CD14-positive monocyte (primary cell): Measurements from ENCODE around the gene NLRC4. TPM values are rescaled to one million over a fixed set of nuclear protein-coding genes. Genes with fewer than 3 reads are reported as not detected.
"Not testable (repeated sequence)": the region's sequence is repeated elsewhere in the genome, so short reads cannot be mapped to it uniquely, and the experiment has no call there.

Experiments
- DNase-seq, 3 donors: peaks; one replicate each; pipeline ENCODE4 v3.0.0-alpha.2; 2011 to 2022
- H2AFZ ChIP-seq: 2 replicates; pipeline ENCODE4 v1.6.0; 2012; ENCODE audit warnings: mild to moderate bottlenecking, low read depth, low read length, inconsistent platforms; ENCODE audit not compliant: insufficient read depth, poor library complexity, severe bottlenecking
- H3K27ac ChIP-seq, 2 donors: 1 replicate in 1 of 2; 2 replicates in 1 of 2; pipeline ENCODE4 v1.5.1; 2012 to 2013; ENCODE audit warnings: low read length in 2 of 2, control low read depth in 1 of 2, inconsistent platforms in 1 of 2, low read depth in 1 of 2, mild to moderate bottlenecking in 1 of 2
- H3K27me3 ChIP-seq, 2 donors: one replicate each; pipeline versions ENCODE4 v1.6.0 to v1.6.1; 2011 to 2013; ENCODE audit warnings: low read length in 2 of 2; ENCODE audit not compliant: control insufficient read depth in 2 of 2, insufficient read depth in 2 of 2
- H3K36me3 ChIP-seq, 2 donors: replicated peaks in 1 of 2; 1 replicate in 1 of 2; 2 replicates in 1 of 2; pipeline versions ENCODE4 v1.5.1 to v1.6.1; 2012 to 2013; ENCODE audit warnings: low read length in 2 of 2, control low read depth in 1 of 2, inconsistent platforms in 1 of 2, mild to moderate bottlenecking in 1 of 2; ENCODE audit not compliant: insufficient read depth in 2 of 2, control insufficient read depth in 1 of 2
- H3K4me1 ChIP-seq, 2 donors: 1 replicate in 1 of 2; 2 replicates in 1 of 2; pipeline versions ENCODE4 v1.5.1 to v1.6.1; 2012 to 2013; ENCODE audit warnings: low read length in 2 of 2, control low read depth in 1 of 2, inconsistent platforms in 1 of 2, mild to moderate bottlenecking in 1 of 2, moderate library complexity in 1 of 2; ENCODE audit not compliant: insufficient read depth in 2 of 2, control insufficient read depth in 1 of 2
- H3K4me2 ChIP-seq: replicated peaks from 2 replicates; pipeline ENCODE3; 2012; ENCODE audit warnings: low read length, moderate library complexity, mild to moderate bottlenecking; ENCODE audit not compliant: poor library complexity, severe bottlenecking; ENCODE audit errors: extremely low read depth
- H3K4me3 ChIP-seq, 3 experiments: fragments of 200-600 bp in 1 of 3; sonication (generic) in 1 of 3; replicated peaks in 1 of 3; 1 replicate in 2 of 3; 2 replicates in 1 of 3; pipeline ENCODE4 v1.5.1; 2011 to 2013; ENCODE audit warnings: low read length in 3 of 3, mild to moderate bottlenecking in 3 of 3, control low read depth in 2 of 3, low read depth in 2 of 3, inconsistent platforms in 1 of 3, moderate library complexity in 1 of 3
- H3K79me2 ChIP-seq: 2 replicates; pipeline ENCODE4 v1.6.0; 2012; ENCODE audit warnings: mild to moderate bottlenecking, control low read depth, inconsistent platforms, low read length, moderate library complexity; ENCODE audit not compliant: insufficient read depth
- H3K9ac ChIP-seq: 2 replicates; pipeline ENCODE4 v1.6.0; 2017; ENCODE audit warnings: low read length, mild to moderate bottlenecking; ENCODE audit not compliant: insufficient read depth, poor library complexity, severe bottlenecking
- H3K9me3 ChIP-seq, 2 donors: replicated peaks in 1 of 2; 1 replicate in 1 of 2; 2 replicates in 1 of 2; pipeline versions ENCODE4 v1.5.1 to v1.6.1; 2012 to 2013; ENCODE audit warnings: low read length in 2 of 2, control low read depth in 1 of 2; ENCODE audit not compliant: control insufficient read depth in 1 of 2, insufficient read depth in 1 of 2
- H4K20me1 ChIP-seq: 2 replicates; pipeline ENCODE4 v1.6.0; 2012; ENCODE audit warnings: mild to moderate bottlenecking, low read length, control low read depth, moderate library complexity; ENCODE audit not compliant: insufficient read depth
- H3K27ac Mint-ChIP-seq, 7 donors: one replicate each; pipeline ENCODE4 v1.8.0; 2020; ENCODE audit warnings: mild to moderate bottlenecking in 7 of 7, mixed read lengths in 7 of 7, moderate library complexity in 6 of 7, inconsistent platforms in 2 of 7
- H3K27me3 Mint-ChIP-seq, 3 donors: one replicate each; pipeline ENCODE4 v1.8.0; 2021 to 2022; ENCODE audit warnings: low read depth in 3 of 3, mild to moderate bottlenecking in 3 of 3, mixed read lengths in 3 of 3, moderate library complexity in 3 of 3, inconsistent platforms in 1 of 3
- H3K36me3 Mint-ChIP-seq, 2 donors: one replicate each; pipeline ENCODE4 v1.8.0; 2020; ENCODE audit warnings: mixed read lengths in 2 of 2, inconsistent platforms in 1 of 2, mild to moderate bottlenecking in 1 of 2
- H3K4me1 Mint-ChIP-seq: one replicate; pipeline ENCODE4 v1.8.0; 2020; ENCODE audit warnings: mild to moderate bottlenecking, mixed read lengths
- H3K4me3 Mint-ChIP-seq, 2 donors: one replicate each; pipeline ENCODE4 v1.8.0; 2020; ENCODE audit warnings: mild to moderate bottlenecking in 2 of 2, mixed read lengths in 2 of 2, moderate library complexity in 1 of 2
- H3K9me3 Mint-ChIP-seq, 7 donors: one replicate each; pipeline ENCODE4 v1.8.0; 2020 to 2022; ENCODE audit warnings: mixed read lengths in 7 of 7, mild to moderate bottlenecking in 6 of 7, moderate library complexity in 6 of 7, inconsistent platforms in 2 of 7
- CTCF ChIP-seq: fragments of 200-600 bp; IDR thresholded peaks from one replicate; pipeline ENCODE4 v1.8.0; 2022; ENCODE audit warnings: antibody characterized with exemption, mild to moderate bottlenecking
- WGBS: methylation state at CpG from one replicate; pipeline ENCODE4 v1.1.5; 2013; ENCODE audit warnings: missing lambda C conversion rate; ENCODE audit not compliant: insufficient coverage; 5-methylcytosine and 5-hydroxymethylcytosine counted together
- intact Hi-C, 2 donors: fragments of 100-400 bp; cut with micrococcal nuclease; formaldehyde crosslinking; loops; one replicate each; pipeline versions ENCODE4 v1.15.0 to v1.15.1; 2023
- polyA plus RNA-seq, 3 donors: library from polyadenylated mRNA; depleted of rRNA in 1 of 3; unstranded in 2 of 3; stranded (reverse) in 1 of 3; fragments of 300-500 nt in 2 of 3; fragments of >200 nt in 1 of 3; fragmentation: Illumina TruSeq in 2 of 3; gene quantifications; 1 replicate in 2 of 3; 2 replicates in 1 of 3; pipeline ENCODE4 v1.2.3, GENCODE V29; 2012 to 2021

NLRC4 gene
- polyA plus RNA-seq, 3 donors = 18.8 to 38.3 (median 27.3) TPM

GRCh38 chr2:32310577-32310976 lies 45.9 kb upstream of the NLRC4 start:
- H3K4me1 Mint-ChIP-seq = no peaks in the 10 kb centered on the region
- H3K9ac ChIP-seq = no peak overlapping the region
- 100% methylated on average over 4 of the region's 7 CpGs for WGBS
- H3K9me3 Mint-ChIP-seq = peaks cover 0 to 2% (median 0%) of the 10 kb centered on the region in 7 donors
- peaks cover 0 to 2% (median 0%) of the 10 kb centered on the region in 3 donors for H3K27me3 Mint-ChIP-seq
- H3K27ac ChIP-seq = no peak overlapping the region
- peaks cover 22 to 55% of the 10 kb centered on the region in 2 donors for H3K36me3 Mint-ChIP-seq
- H3K4me1 ChIP-seq = no peaks in the 10 kb centered on the region
- H3K79me2 ChIP-seq = no peaks in the 10 kb centered on the region
- H3K36me3 ChIP-seq = peaks cover 42 to 56% of the 10 kb centered on the region in 2 donors
- H2AFZ ChIP-seq = no peak overlapping the region
- intact Hi-C loops = no loop called here
- no peak for DNase-seq
- H3K4me3 Mint-ChIP-seq = no peak overlapping the region
- no peak overlapping the region for H3K4me3 ChIP-seq
- H3K4me2 ChIP-seq = no peak overlapping the region
- H3K9me3 ChIP-seq = no peaks in the 10 kb centered on the region
- peak overlapping the region in 1 of 7 donors; percentile 48 for H3K27ac Mint-ChIP-seq
- H3K27me3 ChIP-seq = no peaks in the 10 kb centered on the region
- H4K20me1 ChIP-seq = no peaks in the 10 kb centered on the region
- no peak for TF ChIP-seq CTCF

- Histone ChIP-seq H3K36me3 (peaks cover 33 to 46% of the 10 kb centered on the region in 2 donors), H4K20me1 (peaks cover 11% of the 10 kb centered on the region), H3K4me1 (peaks cover 1 to 14% of the 10 kb centered on the region in 2 donors), H3K79me2 (peaks cover 30% of the 10 kb centered on the region)
- H3K4me2 ChIP-seq, H3K4me1 Mint-ChIP-seq, H3K9me3 Mint-ChIP-seq, H3K9ac ChIP-seq, H3K27me3 ChIP-seq, H3K27me3 Mint-ChIP-seq, H3K4me3 ChIP-seq, H3K27ac ChIP-seq, DNase-seq, intact Hi-C loops, H3K9me3 ChIP-seq, H3K4me3 Mint-ChIP-seq, H2AFZ ChIP-seq: not testable (repeated sequence)
- Mint-ChIP-seq H3K36me3 (peaks cover 41 to 66% of the 10 kb centered on the region in 2 donors), H3K27ac (peak overlapping the region in 1 of 7 donors; percentile 46)
- 98% methylated on average over 8 of the region's 43 CpGs for WGBS
Observed at GRCh38 chr2:32293966-32294562, 29.4 kb upstream of the NLRC4 start.

- intact Hi-C loops, H3K9ac ChIP-seq, H3K27me3 Mint-ChIP-seq, H3K4me2 ChIP-seq, H3K9me3 ChIP-seq, H3K9me3 Mint-ChIP-seq, H3K4me3 ChIP-seq, H2AFZ ChIP-seq, DNase-seq, H3K27ac ChIP-seq, H3K4me3 Mint-ChIP-seq, H3K27me3 ChIP-seq: not testable (repeated sequence)
- Histone ChIP-seq H3K4me1 (peaks cover 7 to 20% of the 10 kb centered on the region in 2 donors), H3K79me2 (peaks cover 33% of the 10 kb centered on the region), H4K20me1 (peaks cover 11% of the 10 kb centered on the region), H3K36me3 (peaks cover 30 to 43% of the 10 kb centered on the region in 2 donors)
- WGBS = 100% methylated on average over 1 of the region's 26 CpGs
- peak overlapping the region in 1 of 7 donors; percentile 15 for H3K27ac Mint-ChIP-seq
- H3K4me1 Mint-ChIP-seq = peaks cover 14% of the 10 kb centered on the region
- H3K36me3 Mint-ChIP-seq = peaks cover 37 to 60% of the 10 kb centered on the region in 2 donors
Observed at GRCh38 chr2:32293493-32293892, 28.8 kb upstream of the NLRC4 start.
